HG02970 (cell line): Measurements from ENCODE around the gene DCUN1D3.
"Not testable (repeated sequence)": the region's sequence is repeated elsewhere in the genome, so short reads cannot be mapped to it uniquely, and the experiment has no call there.

ENCODE experiments used
- ATAC-seq: cut with Tn5 transposase; IDR thresholded peaks from one replicate; pipeline ENCODE4 v1.9.1; 2021; ENCODE audit warnings: mild to moderate bottlenecking, moderate library complexity, moderate number of reproducible peaks; ENCODE audit not compliant: unreplicated experiment, low FRiP score

Gene DCUN1D3

GRCh38 chr16:20866145-20866772 is 33.9 kb downstream of the DCUN1D3 start:
- ATAC-seq, result no peak

- no peak for ATAC-seq
Measured at GRCh38 chr16:20865420-20866131, 34.6 kb downstream of the DCUN1D3 start.

GRCh38 chr16:20864376-20864775 is 35.8 kb downstream of the DCUN1D3 start:
- not testable (repeated sequence) for ATAC-seq

GRCh38 chr16:20862162-20862960 is 37.8 kb downstream of the DCUN1D3 start:
- no peak for ATAC-seq

- ATAC-seq, result not testable (repeated sequence)
Measured at GRCh38 chr16:20860995-20861394, 39.2 kb downstream of the DCUN1D3 start.

GRCh38 chr16:20860361-20860760 is 39.8 kb downstream of the DCUN1D3 start:
- no peak for ATAC-seq

GRCh38 chr16:20859699-20860098 is 40.5 kb downstream of the DCUN1D3 start:
- ATAC-seq, result no peak

- no peak for ATAC-seq
Measured at GRCh38 chr16:20859229-20859628, 40.9 kb downstream of the DCUN1D3 start.

- no peak for ATAC-seq
Measured at GRCh38 chr16:20857281-20857680, 42.9 kb downstream of the DCUN1D3 start.

GRCh38 chr16:20854963-20855362 is 45.2 kb downstream of the DCUN1D3 start:
- ATAC-seq, result no peak

- ATAC-seq, result no peak
Measured at GRCh38 chr16:20853981-20854620, 46.1 kb downstream of the DCUN1D3 start.

- no peak for ATAC-seq
Measured at GRCh38 chr16:20853143-20853542, 47.0 kb downstream of the DCUN1D3 start.

- ATAC-seq, result no peak
Measured at GRCh38 chr16:20851601-20852000, 48.6 kb downstream of the DCUN1D3 start.

GRCh38 chr16:20850981-20851380 is 49.2 kb downstream of the DCUN1D3 start:
- no peak for ATAC-seq

GRCh38 chr16:20849589-20850390 is 50.4 kb downstream of the DCUN1D3 start:
- no peak for ATAC-seq

GRCh38 chr16:20847550-20847949 is 52.6 kb downstream of the DCUN1D3 start:
- no peak for ATAC-seq

- ATAC-seq, result no peak
Measured at GRCh38 chr16:20846551-20846950, 53.6 kb downstream of the DCUN1D3 start.

GRCh38 chr16:20846030-20846429 is 54.1 kb downstream of the DCUN1D3 start:
- ATAC-seq, result no peak

GRCh38 chr16:20844588-20844987 is 55.6 kb downstream of the DCUN1D3 start:
- ATAC-seq, result no peak

- no peak for ATAC-seq
Measured at GRCh38 chr16:20844054-20844453, 56.1 kb downstream of the DCUN1D3 start.
